Memory B cell (primary cell): ENCODE data around the gene ABHD14A.

Experiments used
- ATAC-seq: fragments of 150-1000 bp; cut with Tn5 transposase; 2 replicates; pipeline ENCODE4 v1.10.0; 2021; ENCODE audit warnings: low read depth, mild to moderate bottlenecking, moderate library complexity
- DNase-seq, 2 donors: peaks; one replicate each; pipeline ENCODE4 v3.0.0; 2022; ENCODE audit warnings: low spot score in 2 of 2
- H3K27ac Mint-ChIP-seq: one replicate; pipeline ENCODE4 v1.8.0; 2022; ENCODE audit warnings: mild to moderate bottlenecking, moderate library complexity, mixed read lengths
- H3K27me3 Mint-ChIP-seq: one replicate; pipeline ENCODE4 v1.8.0; 2022; ENCODE audit warnings: mixed read lengths
- H3K36me3 Mint-ChIP-seq: one replicate; pipeline ENCODE4 v1.8.0; 2022; ENCODE audit warnings: mild to moderate bottlenecking, mixed read lengths
- H3K4me1 Mint-ChIP-seq: one replicate; pipeline ENCODE4 v1.8.0; 2022; ENCODE audit warnings: mixed read lengths
- H3K4me3 Mint-ChIP-seq: one replicate; pipeline ENCODE4 v1.8.0; 2022; ENCODE audit warnings: mild to moderate bottlenecking, moderate library complexity, mixed read lengths
- H3K9me3 Mint-ChIP-seq: one replicate; pipeline ENCODE4 v1.8.0; 2022; ENCODE audit warnings: mixed read lengths

Gene ABHD14A

DNA sequence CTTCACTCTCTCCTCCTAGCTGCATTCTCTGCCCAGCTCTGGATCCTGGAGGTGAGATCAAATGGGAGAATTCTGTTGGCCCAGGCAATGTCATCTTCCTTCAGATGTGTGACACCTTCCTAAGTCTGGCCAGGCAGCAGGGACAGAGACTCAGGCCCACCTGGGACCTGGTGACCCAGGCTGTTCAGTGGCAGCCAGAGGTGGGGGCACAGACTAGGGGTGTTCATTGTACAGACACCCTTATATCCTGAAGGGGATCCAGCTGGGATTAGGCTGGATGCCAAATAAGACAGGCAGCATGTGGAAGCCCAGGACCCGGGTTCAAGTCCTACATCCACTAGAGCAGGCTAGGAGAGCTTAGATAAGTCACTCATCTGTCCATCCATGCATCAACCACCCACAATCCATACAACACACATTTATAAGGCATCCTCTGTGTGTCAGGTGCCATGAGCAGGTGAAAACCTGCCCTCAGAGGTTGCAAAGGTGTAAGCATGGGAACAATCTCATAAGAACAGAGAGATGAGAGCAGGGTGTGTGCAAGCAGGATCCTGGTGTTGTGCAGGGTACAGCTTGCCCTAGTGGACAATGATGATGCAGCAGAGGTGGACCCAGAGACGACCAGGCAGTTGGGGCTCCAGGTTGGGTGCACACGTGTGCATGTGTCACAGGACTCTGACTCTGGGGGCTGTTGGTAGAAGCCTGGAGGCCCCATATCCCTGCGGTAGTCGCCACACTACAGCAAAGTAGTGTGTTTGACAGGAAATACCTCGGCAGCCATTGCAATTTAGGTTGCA lies 39.1 kb downstream of the ABHD14A start:
- H3K27ac Mint-ChIP-seq = no peak overlapping the region
- H3K4me1 Mint-ChIP-seq = no peaks in the 10 kb centered on the region

DNA sequence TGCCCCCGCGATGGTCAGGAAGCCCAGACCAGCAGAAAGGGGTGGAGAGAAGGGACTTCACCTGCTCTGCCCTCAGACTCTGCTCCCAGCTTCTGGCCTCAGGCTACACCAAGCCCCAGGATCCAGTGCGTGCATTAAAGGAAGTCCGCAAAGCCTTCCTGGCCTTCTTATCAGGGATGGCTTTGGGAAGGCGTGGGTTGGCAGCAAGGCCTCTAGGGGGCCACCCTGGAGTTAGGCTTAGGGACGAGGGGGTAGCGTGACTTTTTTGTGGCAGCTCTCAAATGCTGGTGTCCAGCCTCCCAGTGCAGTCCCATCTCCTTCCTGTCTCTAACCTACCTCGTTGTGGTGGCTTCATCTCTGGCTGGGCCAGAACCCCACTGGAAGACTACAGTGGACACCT lies 39.7 kb downstream of the ABHD14A start:
- Mint-ChIP-seq H3K27ac (no peak overlapping the region), H3K27me3 (peaks cover 5% of the 10 kb centered on the region), H3K4me3 (no peak overlapping the region), H3K36me3 (no peaks in the 10 kb centered on the region), H3K4me1 (no peaks in the 10 kb centered on the region), H3K9me3 (peaks cover 2% of the 10 kb centered on the region)
- ATAC-seq (no peak), DNase-seq (no peak)

More for the DNA sequence above, 39.1 kb downstream of the ABHD14A start:
- ATAC-seq (no peak), DNase-seq (no peak)
- no peak overlapping the region for H3K4me3 Mint-ChIP-seq
- H3K9me3 Mint-ChIP-seq = peaks cover 2% of the 10 kb centered on the region
- peaks cover 5% of the 10 kb centered on the region for H3K27me3 Mint-ChIP-seq
- H3K36me3 Mint-ChIP-seq = no peaks in the 10 kb centered on the region

DNA sequence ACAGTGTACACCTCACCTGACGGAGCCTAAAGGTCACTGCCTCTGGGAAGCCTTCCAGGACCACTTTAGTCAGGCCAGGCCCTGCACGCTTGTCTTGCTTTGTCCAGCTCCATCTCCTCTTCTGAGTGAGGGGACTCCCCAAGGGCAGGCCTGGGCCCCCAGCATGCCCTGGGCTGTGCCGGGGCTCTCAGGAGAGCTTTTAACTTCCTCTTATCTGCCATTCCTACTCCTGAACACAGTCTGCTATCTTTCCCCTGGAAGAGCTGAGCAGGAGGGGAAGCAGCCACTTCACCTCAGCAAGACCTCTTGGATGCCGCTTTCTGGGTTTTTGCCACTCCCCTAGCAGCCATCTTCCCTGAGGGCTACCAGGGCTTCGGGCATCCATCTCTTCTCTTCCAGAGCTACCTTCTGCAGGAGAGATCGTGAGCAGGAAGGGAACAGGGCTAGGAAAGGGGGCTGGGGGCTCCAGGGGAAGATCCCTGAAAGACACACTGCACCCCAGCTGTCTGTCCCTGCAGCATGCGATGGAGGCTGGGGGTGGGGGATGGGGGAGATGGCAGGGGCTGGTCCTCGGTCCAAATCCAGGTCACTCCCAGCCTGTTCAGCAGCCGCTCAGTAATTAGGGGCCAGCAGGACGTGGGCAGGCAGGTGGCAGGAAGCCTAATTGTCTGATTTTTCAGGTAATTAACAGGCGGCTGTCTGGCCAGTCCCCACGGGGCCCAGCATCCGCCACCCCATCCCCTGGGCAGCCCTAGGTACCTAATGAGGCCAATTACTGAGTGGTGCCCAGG lies 40.8 kb downstream of the ABHD14A start:
- Mint-ChIP-seq H3K36me3 (no peaks in the 10 kb centered on the region), H3K27ac (no peak overlapping the region), H3K27me3 (peaks cover 2% of the 10 kb centered on the region), H3K4me3 (no peak overlapping the region), H3K4me1 (no peaks in the 10 kb centered on the region), H3K9me3 (no peaks in the 10 kb centered on the region)
- ATAC-seq = no peak
- DNase-seq = no peak

DNA sequence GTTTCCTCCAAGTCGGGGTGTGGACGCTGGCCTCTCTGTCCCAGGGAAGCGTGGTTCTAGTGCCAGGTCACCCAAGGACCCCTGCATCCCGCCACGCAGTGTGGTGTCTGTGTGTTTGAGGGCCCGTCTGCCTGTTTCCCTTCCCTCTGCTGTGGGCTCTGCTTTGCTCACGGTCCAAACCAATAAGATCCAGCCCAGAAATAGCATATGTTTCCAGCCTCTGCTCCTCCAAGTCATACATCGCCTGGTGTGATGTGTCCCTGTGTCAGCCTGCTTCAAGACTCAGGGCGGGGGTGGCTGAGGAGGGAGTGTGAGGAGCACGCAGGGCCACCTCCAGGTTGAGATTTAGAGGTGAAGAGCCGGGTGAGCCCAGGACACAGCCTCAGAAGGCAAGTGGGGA lies 42.7 kb downstream of the ABHD14A start:
- no peaks in the 10 kb centered on the region for H3K27me3 Mint-ChIP-seq
- H3K36me3 Mint-ChIP-seq = no peaks in the 10 kb centered on the region
- DNase-seq (no peak), ATAC-seq (no peak)
- peaks cover 3% of the 10 kb centered on the region for H3K4me1 Mint-ChIP-seq
- no peak overlapping the region for H3K27ac Mint-ChIP-seq
- H3K9me3 Mint-ChIP-seq = no peaks in the 10 kb centered on the region
- no peak overlapping the region for H3K4me3 Mint-ChIP-seq

DNA sequence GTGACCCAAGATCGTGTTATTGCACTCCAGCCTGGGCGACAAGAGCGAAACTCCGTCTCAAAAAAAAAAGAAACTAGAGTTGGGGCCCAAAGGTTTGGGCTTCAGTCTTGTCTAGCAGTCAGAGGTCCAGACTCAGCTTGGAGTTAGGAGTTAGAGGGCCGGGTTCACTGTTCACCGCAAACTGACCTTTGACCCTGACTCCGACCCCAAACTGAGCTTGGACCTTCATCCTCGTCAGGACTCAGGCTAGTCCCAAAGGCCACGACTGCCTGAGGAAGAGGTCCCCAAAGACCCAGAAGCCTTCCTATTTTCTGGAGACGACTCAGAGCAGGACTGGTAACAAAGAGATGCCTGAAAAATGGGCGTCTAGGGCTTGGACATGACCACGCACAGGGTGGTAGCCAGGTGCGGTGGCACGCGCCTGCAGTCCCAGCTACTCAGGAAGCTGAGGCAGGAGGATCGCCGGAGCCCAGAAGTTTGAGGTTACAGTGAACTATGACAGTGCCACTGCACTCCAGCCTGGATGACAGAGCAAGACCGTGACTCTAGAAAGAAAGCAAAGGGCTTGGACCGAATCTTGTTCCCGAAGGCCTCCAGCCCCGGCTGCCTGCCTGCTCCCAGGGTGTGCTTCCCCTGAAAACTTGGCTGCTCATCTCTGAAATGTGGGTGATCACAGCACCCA lies 43.6 kb downstream of the ABHD14A start:
- H3K36me3 Mint-ChIP-seq = no peaks in the 10 kb centered on the region
- no peak overlapping the region for H3K27ac Mint-ChIP-seq
- no peak overlapping the region for H3K4me3 Mint-ChIP-seq
- H3K9me3 Mint-ChIP-seq = no peaks in the 10 kb centered on the region
- ATAC-seq (no peak), DNase-seq (no peak)
- no peaks in the 10 kb centered on the region for H3K27me3 Mint-ChIP-seq
- peaks cover 7% of the 10 kb centered on the region for H3K4me1 Mint-ChIP-seq

DNA sequence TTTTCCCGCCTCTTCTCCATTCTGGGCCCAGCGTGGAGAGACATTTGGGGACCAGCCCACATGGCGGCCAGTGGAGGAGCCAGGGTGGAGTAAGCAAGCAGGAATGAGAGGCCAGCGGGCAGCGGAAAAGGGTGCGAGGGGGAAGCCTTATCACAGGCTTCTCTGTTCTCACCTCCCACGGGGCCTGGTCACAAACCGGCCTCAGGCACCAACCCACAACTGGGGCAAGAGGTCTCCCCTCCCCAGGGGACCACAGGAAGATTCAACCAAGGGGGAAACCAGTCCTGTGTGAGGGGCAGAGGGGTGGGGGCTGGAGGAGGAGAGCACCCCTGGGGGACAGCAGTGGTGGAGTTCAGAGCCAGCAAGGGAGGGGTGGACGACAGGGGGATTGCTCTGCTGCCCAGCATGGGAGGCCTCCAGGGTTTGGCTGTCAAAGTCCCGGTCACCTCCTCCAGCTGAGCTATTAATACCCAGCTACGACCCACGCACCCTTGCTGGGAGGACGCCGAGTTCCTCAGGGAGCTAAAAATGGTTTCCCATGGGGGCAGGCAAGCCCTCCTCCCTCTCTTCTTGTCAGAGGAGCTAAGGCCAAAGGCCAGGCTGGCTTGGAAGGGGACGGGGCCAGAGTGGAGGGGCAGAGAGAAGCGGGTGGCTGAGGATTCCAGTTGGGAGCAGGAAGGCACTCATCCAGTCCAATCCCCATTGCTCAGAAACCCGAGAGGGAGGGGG lies 44.7 kb downstream of the ABHD14A start:
- no peaks in the 10 kb centered on the region for H3K36me3 Mint-ChIP-seq

DNA sequence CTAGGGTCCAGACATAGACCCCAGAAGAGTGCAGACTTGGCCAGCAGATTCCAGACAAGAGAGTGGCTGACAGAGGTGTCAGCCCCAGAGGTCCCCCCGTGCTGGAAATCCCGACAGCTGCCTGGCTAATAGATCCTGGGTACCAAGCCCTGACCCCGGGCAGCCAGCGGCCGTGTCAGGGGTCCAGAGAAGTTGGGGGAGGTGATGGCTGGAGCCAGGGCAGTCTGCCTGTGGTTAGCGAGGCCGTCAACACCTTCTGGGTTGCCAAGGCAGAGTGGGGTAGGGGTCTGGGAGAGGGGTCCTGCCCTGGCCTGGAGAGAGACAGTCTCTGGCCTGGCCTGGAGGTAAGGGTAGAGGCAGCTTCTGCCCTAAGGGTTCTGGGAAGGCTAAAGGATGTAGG lies 45.9 kb downstream of the ABHD14A start:
- Mint-ChIP-seq H3K27ac (no peak overlapping the region), H3K9me3 (no peaks in the 10 kb centered on the region), H3K4me3 (no peak overlapping the region), H3K4me1 (peaks cover 15% of the 10 kb centered on the region), H3K27me3 (no peaks in the 10 kb centered on the region), H3K36me3 (no peaks in the 10 kb centered on the region)
- ATAC-seq (no peak), DNase-seq (no peak)

More for the DNA sequence above, 44.7 kb downstream of the ABHD14A start:
- H3K4me3 Mint-ChIP-seq = no peak overlapping the region
- no peaks in the 10 kb centered on the region for H3K9me3 Mint-ChIP-seq
- no peak overlapping the region for H3K27ac Mint-ChIP-seq
- no peaks in the 10 kb centered on the region for H3K27me3 Mint-ChIP-seq
- peaks cover 15% of the 10 kb centered on the region for H3K4me1 Mint-ChIP-seq
- ATAC-seq = no peak
- DNase-seq = no peak

DNA sequence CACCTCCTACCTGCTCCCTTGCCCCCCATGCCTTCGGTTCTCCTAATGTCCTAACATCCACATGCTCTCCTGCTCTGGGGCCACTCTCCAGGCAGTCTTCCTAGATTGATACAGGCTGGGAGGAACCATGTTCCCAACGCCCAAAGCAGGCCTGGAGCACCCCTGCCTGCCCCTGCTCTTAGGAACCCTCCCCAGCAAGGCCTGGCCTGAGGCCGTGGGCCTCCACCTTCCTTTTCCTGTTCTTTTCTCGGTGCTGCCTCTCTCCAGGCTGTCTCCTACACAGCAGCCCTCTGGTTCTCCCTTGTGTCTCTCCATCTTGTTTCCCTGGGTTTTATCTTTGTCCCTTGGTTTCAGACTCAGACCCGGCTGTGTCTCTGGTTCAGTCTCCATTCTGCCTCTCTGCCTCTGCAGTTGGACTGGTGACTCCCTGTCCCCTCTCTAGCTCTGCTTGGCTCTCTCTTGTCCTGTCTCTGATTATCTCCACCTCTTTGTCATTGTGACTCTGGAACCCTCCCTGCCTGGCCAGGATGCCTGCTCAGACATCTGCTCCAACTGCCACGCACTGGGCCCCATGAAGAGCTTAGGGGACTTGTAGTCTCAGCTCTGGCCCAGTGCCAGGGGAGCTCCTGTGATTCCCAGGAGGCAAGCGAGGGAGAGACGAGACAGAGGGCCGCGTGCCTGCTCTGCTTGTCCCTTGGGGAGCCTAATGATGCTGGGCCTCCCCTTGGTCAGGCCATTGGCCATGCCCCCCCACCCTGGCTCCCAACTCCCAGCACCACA lies 46.8 kb downstream of the ABHD14A start:
- ATAC-seq (no peak), DNase-seq (no peak)
- Mint-ChIP-seq H3K4me3 (no peak overlapping the region), H3K4me1 (peaks cover 15% of the 10 kb centered on the region), H3K9me3 (no peaks in the 10 kb centered on the region), H3K27ac (no peak overlapping the region), H3K36me3 (no peaks in the 10 kb centered on the region), H3K27me3 (no peaks in the 10 kb centered on the region)

DNA sequence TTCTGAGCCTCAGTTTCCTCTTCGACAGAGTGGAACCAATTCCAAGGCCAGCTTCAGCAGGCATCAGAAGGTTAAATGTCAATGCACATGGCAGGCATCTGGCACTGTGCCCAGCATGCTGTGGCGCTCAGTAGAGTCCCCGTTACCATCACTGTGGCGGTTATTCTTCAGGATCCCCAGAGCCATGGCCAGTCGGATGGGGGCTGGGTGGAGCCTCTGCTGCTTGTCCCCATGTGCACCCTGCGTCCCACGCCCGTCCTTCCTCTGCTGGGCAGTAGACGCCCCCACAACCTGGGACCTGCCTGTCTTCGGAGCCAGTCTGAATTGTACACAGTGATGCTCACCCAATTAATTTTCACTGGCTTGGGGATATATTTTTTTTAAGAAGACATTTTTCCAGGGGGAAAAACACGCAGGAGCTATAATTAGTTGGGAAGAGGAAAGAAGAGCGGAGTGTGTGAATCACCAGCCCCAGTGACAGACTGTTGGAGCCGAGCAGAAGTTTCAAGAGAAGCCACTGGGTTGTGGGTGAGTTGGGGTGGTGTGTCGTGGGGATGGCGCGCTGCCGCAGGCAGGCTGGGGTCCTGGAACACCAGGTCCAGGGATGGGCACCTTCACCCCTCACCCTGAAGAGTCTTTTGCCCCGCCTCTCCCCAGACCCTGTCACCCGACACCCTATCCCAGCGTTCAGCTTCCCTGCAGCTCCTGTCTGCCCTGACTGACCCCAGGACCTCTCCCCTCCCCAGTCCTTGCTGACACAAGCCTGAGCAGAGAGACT lies 47.6 kb downstream of the ABHD14A start:
- peaks cover 15% of the 10 kb centered on the region for H3K4me1 Mint-ChIP-seq
- H3K36me3 Mint-ChIP-seq = no peaks in the 10 kb centered on the region
- ATAC-seq (no peak), DNase-seq (no peak)
- no peaks in the 10 kb centered on the region for H3K9me3 Mint-ChIP-seq
- no peak overlapping the region for H3K27ac Mint-ChIP-seq
- H3K27me3 Mint-ChIP-seq = no peaks in the 10 kb centered on the region
- H3K4me3 Mint-ChIP-seq = no peak overlapping the region

DNA sequence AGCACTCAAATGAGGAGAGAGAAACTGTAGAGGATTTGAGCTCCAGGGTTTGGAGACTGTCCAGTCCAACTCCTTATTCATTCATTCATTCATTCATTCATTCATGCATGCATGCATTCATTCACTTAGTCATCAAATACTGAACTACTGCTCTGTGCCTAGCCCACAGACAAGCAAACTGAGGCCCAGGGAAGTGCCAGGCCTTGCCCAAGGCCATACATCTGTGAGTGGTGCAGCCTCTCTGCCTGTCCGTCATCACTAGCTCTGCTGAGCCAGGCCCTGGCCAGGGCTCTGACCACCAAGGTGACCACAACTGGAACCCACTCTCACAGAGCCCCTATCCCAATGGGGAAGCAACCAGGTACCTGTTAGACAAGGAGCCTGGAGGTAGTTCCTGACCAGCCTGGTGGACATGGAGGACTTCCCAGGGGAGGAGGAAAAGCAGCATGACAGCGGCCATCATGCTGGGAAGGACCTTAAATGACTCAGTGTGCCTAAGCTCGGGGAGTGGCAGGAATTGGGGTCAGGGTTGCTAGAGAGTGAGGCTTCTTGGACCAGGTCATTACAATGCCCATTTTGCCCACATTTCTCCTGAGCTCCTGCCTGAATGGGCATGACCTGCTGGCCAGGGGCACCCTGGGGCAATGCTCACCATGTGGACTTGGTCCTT lies 48.4 kb downstream of the ABHD14A start:
- no peaks in the 10 kb centered on the region for H3K9me3 Mint-ChIP-seq
- no peak overlapping the region for H3K27ac Mint-ChIP-seq
- H3K27me3 Mint-ChIP-seq = no peaks in the 10 kb centered on the region
- ATAC-seq = no peak
- no peaks in the 10 kb centered on the region for H3K36me3 Mint-ChIP-seq
- peaks cover 15% of the 10 kb centered on the region for H3K4me1 Mint-ChIP-seq
- no peak for DNase-seq
- no peak overlapping the region for H3K4me3 Mint-ChIP-seq

DNA sequence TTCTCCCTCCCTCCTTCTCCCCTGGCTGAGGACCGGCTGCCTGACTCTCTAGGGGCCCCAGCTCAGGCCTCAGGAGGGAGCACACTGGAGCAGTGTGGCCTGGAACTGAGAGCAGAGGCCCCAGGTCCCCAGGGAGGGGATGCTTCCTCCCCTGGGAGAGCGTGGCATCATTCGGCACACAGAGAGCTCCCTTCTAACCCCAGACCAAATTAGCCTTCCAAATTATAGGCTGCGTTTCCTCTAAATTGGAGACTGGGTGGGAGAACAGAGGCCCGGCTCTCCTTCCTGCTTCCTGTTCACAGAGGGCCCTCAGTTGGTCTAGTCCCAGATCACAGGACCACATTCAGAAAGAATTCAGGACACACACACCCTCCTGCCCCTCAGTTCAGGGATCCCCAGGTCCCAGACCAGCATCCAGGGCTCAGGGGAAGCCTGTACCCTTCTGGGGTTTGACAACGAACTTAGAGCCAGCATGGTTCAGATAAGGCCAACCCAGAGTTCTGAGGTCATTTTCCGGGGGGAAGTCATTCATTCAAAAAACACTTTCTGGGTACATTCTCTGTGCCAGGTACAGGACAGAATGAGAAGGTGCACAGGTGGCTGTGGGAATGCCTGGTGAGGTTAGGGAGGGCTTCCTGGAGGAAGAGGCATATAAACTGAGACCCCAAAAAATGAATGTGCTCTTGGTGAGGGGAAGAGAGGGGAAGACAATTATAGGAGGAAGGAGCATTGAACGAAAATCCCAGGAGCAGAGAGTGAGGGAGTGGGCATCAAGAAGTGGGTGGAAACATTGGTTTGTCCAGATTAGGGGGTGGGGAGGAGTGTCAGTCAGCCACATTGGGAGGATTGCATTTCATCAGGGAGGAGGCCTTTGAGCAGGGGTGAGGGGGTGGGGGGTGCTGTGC lies 49.2 kb downstream of the ABHD14A start:
- peak; percentile 88 for ATAC-seq
- Mint-ChIP-seq H3K27me3 (no peaks in the 10 kb centered on the region), H3K9me3 (no peaks in the 10 kb centered on the region), H3K27ac (no peak overlapping the region), H3K4me1 (peaks cover 15% of the 10 kb centered on the region), H3K36me3 (no peaks in the 10 kb centered on the region), H3K4me3 (peak overlapping the region; percentile 24)
- peak in 1 of 2 donors; percentile 38 for DNase-seq
